Measurements from ENCODE around the gene DCC. TPM values are rescaled to one million over a fixed set of nuclear protein-coding genes. Genes with fewer than 3 reads are reported as not detected.

DCC gene
- total RNA-seq, 1 donor from 2014 or later, result 1.0 TPM

- DNase-seq (ENCODE audit: low spot score in 2 of 2, unreplicated experiment in 2 of 2), result no peak
- H3K4me1 Mint-ChIP-seq, result peaks cover 22% of the 10 kb centered on the region
- TF ChIP-seq, protein P1, sequence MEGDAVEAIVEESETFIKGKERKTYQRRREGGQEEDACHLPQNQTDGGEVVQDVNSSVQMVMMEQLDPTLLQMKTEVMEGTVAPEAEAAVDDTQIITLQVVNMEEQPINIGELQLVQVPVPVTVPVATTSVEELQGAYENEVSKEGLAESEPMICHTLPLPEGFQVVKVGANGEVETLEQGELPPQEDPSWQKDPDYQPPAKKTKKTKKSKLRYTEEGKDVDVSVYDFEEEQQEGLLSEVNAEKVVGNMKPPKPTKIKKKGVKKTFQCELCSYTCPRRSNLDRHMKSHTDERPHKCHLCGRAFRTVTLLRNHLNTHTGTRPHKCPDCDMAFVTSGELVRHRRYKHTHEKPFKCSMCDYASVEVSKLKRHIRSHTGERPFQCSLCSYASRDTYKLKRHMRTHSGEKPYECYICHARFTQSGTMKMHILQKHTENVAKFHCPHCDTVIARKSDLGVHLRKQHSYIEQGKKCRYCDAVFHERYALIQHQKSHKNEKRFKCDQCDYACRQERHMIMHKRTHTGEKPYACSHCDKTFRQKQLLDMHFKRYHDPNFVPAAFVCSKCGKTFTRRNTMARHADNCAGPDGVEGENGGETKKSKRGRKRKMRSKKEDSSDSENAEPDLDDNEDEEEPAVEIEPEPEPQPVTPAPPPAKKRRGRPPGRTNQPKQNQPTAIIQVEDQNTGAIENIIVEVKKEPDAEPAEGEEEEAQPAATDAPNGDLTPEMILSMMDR (IDR thresholded peaks at IDR 0.05; ENCODE audit: unreplicated experiment), result no peak
- H3K27me3 Mint-ChIP-seq (ENCODE audit: low read depth), result no peaks in the 10 kb centered on the region
- H3K36me3 Mint-ChIP-seq, result no peaks in the 10 kb centered on the region
- no peak overlapping the region for H3K4me3 Mint-ChIP-seq
- no peak overlapping the region for H3K27ac Mint-ChIP-seq
- peaks cover 7% of the 10 kb centered on the region for H3K9me3 Mint-ChIP-seq
These were observed 339.4 kb downstream of the DCC start for GRCh38 chr18:52679354-52679753.

- Mint-ChIP-seq H3K27me3 (ENCODE audit: low read depth) (peaks cover 3% of the 10 kb centered on the region), H3K4me3 (no peak overlapping the region)
These were observed 342.3 kb downstream of the DCC start for GRCh38 chr18:52682260-52682659.

DNA sequence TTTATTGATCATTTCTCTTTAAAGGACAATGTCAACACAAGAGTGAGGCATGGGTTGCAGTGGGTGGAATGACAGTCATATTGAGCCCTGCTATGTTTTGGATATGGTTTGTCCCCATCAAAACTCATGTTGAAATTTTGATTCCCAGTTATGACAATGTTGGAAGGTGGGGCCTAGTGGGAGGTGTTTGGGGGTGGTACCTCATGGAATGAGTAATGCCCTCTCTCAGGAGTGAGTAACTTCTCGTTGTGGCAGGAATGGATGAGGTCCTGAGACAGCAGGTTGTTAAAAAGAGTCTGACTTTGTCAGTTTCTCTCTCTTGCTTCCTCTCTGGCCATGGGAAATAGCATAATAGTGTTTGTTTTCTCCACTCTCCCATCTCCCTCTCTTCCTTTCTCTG, 345.3 kb downstream of the DCC start:
- Mint-ChIP-seq H3K4me3 (no peak overlapping the region), H3K36me3 (no peaks in the 10 kb centered on the region), H3K4me1 (no peaks in the 10 kb centered on the region), H3K9me3 (no peaks in the 10 kb centered on the region), H3K27me3 (ENCODE audit: low read depth) (peaks cover 5% of the 10 kb centered on the region), H3K27ac (no peak overlapping the region)
- DNase-seq (ENCODE audit: low spot score in 2 of 2, unreplicated experiment in 2 of 2), result no peak
- TF ChIP-seq, protein P1 (IDR thresholded peaks at IDR 0.05; ENCODE audit: unreplicated experiment), result no peak

More at GRCh38 chr18:52682260-52682659, 342.3 kb downstream of the DCC start:
- H3K27ac Mint-ChIP-seq, result no peak overlapping the region
- no peak for DNase-seq (ENCODE audit: low spot score in 2 of 2, unreplicated experiment in 2 of 2)
- peaks cover 15% of the 10 kb centered on the region for H3K4me1 Mint-ChIP-seq
- no peaks in the 10 kb centered on the region for H3K36me3 Mint-ChIP-seq
- no peaks in the 10 kb centered on the region for H3K9me3 Mint-ChIP-seq
- TF ChIP-seq, protein P1 (IDR thresholded peaks at IDR 0.05; ENCODE audit: unreplicated experiment), result no peak

GRCh38 chr18:52691841-52692240, 351.8 kb downstream of the DCC start:
- TF ChIP-seq, protein P1 (IDR thresholded peaks at IDR 0.05; ENCODE audit: unreplicated experiment), result no peak
- no peak overlapping the region for H3K4me3 Mint-ChIP-seq

GRCh38 chr18:52694804-52695203, 354.8 kb downstream of the DCC start:
- no peaks in the 10 kb centered on the region for H3K36me3 Mint-ChIP-seq
- no peak overlapping the region for H3K27ac Mint-ChIP-seq
- H3K4me1 Mint-ChIP-seq, result no peaks in the 10 kb centered on the region
- no peak overlapping the region for H3K4me3 Mint-ChIP-seq
- peaks cover 8% of the 10 kb centered on the region for H3K27me3 Mint-ChIP-seq (ENCODE audit: low read depth)
- TF ChIP-seq, protein P1 (IDR thresholded peaks at IDR 0.05; ENCODE audit: unreplicated experiment), result peak; percentile 48
- no peaks in the 10 kb centered on the region for H3K9me3 Mint-ChIP-seq
- no peak for DNase-seq (ENCODE audit: low spot score in 2 of 2, unreplicated experiment in 2 of 2)

More at GRCh38 chr18:52691841-52692240, 351.8 kb downstream of the DCC start:
- Mint-ChIP-seq H3K9me3 (no peaks in the 10 kb centered on the region), H3K36me3 (no peaks in the 10 kb centered on the region), H3K27ac (no peak overlapping the region), H3K27me3 (ENCODE audit: low read depth) (peaks cover 10% of the 10 kb centered on the region), H3K4me1 (no peaks in the 10 kb centered on the region)
- no peak for DNase-seq (ENCODE audit: low spot score in 2 of 2, unreplicated experiment in 2 of 2)

- H3K4me1 Mint-ChIP-seq, result no peaks in the 10 kb centered on the region
- H3K36me3 Mint-ChIP-seq, result no peaks in the 10 kb centered on the region
- peaks cover 6% of the 10 kb centered on the region for H3K27me3 Mint-ChIP-seq (ENCODE audit: low read depth)
- TF ChIP-seq, protein P1 (IDR thresholded peaks at IDR 0.05; ENCODE audit: unreplicated experiment), result no peak
- H3K4me3 Mint-ChIP-seq, result no peak overlapping the region
- no peak overlapping the region for H3K27ac Mint-ChIP-seq
- H3K9me3 Mint-ChIP-seq, result peaks cover 4% of the 10 kb centered on the region
- DNase-seq (ENCODE audit: low spot score in 2 of 2, unreplicated experiment in 2 of 2), result no peak
These were observed 360.1 kb downstream of the DCC start for GRCh38 chr18:52700116-52700515.
